H1 (cell line): ENCODE measurements around the gene RSU1. TPM values are rescaled to one million over a fixed set of nuclear protein-coding genes. Genes with fewer than 3 reads are reported as not detected.

Experiments used
- CTCF ChIA-PET: fragments of 300-600 bp; sonication (Branson Sonifier 250); formaldehyde crosslinking; loops from one replicate; lab custom pipeline; 2021; ENCODE audit not compliant: partially characterized antibody; lab: Charles Lee
- POLR2A ChIA-PET: fragments of 300-600 bp; sonication (Branson Sonifier 250); formaldehyde crosslinking; loops from one replicate; lab custom pipeline; 2021; ENCODE audit warnings: inconsistent platforms; ENCODE audit not compliant: partially characterized antibody; lab: Charles Lee
- DNase-seq, 2 experiments: peaks; one replicate each; pipeline versions ENCODE4 v3.0.0 to v3.0.0-alpha.2; 2010 to 2022; ENCODE audit warnings: low spot score in 2 of 2, low read depth in 1 of 2, mixed read lengths in 1 of 2
- FAIRE-seq: peaks from 2 replicates; lab custom pipeline; 2011; peaks lifted over from hg19 to GRCh38; lab: Jason Lieb, UNC
- H2AFZ ChIP-seq: 2 replicates; pipeline ENCODE4 v1.8.1; 2012; ENCODE audit warnings: low read length, inconsistent platforms
- H2AK5ac ChIP-seq: 2 replicates; pipeline ENCODE4 v1.6.1; 2013; ENCODE audit warnings: low read depth, low read length
- H2BK120ac ChIP-seq: replicated peaks from 2 replicates; pipeline ENCODE3; 2013; ENCODE audit warnings: low read depth, low read length, inconsistent platforms
- H2BK12ac ChIP-seq: 2 replicates; pipeline ENCODE4 v1.6.1; 2013; ENCODE audit warnings: low read depth, low read length
- H2BK15ac ChIP-seq: 2 replicates; pipeline ENCODE4 v1.6.1; 2013; ENCODE audit warnings: low read length
- H2BK20ac ChIP-seq: 2 replicates; pipeline ENCODE4 v1.6.1; 2013; ENCODE audit warnings: low read length
- H2BK5ac ChIP-seq: 2 replicates; pipeline ENCODE4 v1.6.1; 2013; ENCODE audit warnings: low read depth, low read length
- H3K14ac ChIP-seq: 2 replicates; pipeline ENCODE4 v1.6.1; 2013; ENCODE audit warnings: inconsistent platforms; ENCODE audit not compliant: insufficient read length
- H3K18ac ChIP-seq: 2 replicates; pipeline ENCODE4 v1.6.1; 2013; ENCODE audit warnings: low read length; ENCODE audit errors: extremely low read depth
- H3K23ac ChIP-seq: 2 replicates; pipeline ENCODE4 v1.6.1; 2013; ENCODE audit warnings: inconsistent platforms; ENCODE audit not compliant: insufficient read length
- H3K23me2 ChIP-seq: 2 replicates; pipeline ENCODE4 v1.6.1; 2013; ENCODE audit warnings: low read depth, low read length
- H3K27ac ChIP-seq: 2 replicates; pipeline ENCODE4 v1.6.1; 2011; ENCODE audit warnings: low read depth, low read length, inconsistent platforms
- H3K27me3 ChIP-seq, 4 experiments: replicated peaks in 1 of 4; 1 replicate in 1 of 4; 2 replicates in 3 of 4; pipeline versions ENCODE4 v1.6.1 to v1.8.1; 2011 to 2013; ENCODE audit warnings: low read length in 3 of 4, mild to moderate bottlenecking in 3 of 4, inconsistent platforms in 2 of 4, mixed read lengths in 2 of 4, moderate library complexity in 1 of 4; ENCODE audit not compliant: control insufficient read depth in 3 of 4, insufficient read depth in 3 of 4; ENCODE audit errors: extremely low read depth in 1 of 4
- H3K36me3 ChIP-seq, 4 experiments: 2 replicates each; pipeline versions ENCODE4 v1.6.1 to v1.8.1; 2011 to 2013; ENCODE audit warnings: mild to moderate bottlenecking in 4 of 4, low read length in 3 of 4, moderate library complexity in 2 of 4, control low read depth in 1 of 4, inconsistent platforms in 1 of 4; ENCODE audit not compliant: insufficient read depth in 4 of 4, control insufficient read depth in 2 of 4
- H3K4ac ChIP-seq: replicated peaks from 2 replicates; pipeline ENCODE3; 2013; ENCODE audit warnings: low read length, low read depth, mixed read lengths, inconsistent platforms; ENCODE audit not compliant: insufficient read length
- H3K4me1 ChIP-seq, 4 experiments: replicated peaks in 1 of 4; 1 replicate in 1 of 4; 2 replicates in 3 of 4; pipeline versions ENCODE4 v1.6.1 to v1.8.1; 2011 to 2013; ENCODE audit warnings: low read length in 3 of 4, inconsistent platforms in 2 of 4, mixed read lengths in 1 of 4; ENCODE audit not compliant: insufficient read depth in 4 of 4, control insufficient read depth in 3 of 4
- H3K4me2 ChIP-seq, 2 experiments: 2 replicates each; pipeline versions ENCODE4 v1.6.1 to v1.8.1; 2011 to 2013; ENCODE audit warnings: low read depth in 2 of 2, low read length in 2 of 2, control low read depth in 1 of 2, inconsistent platforms in 1 of 2, mild to moderate bottlenecking in 1 of 2; ENCODE audit not compliant: insufficient read depth in 1 of 2
- H3K4me3 ChIP-seq, 4 experiments: fragments of 200-600, 300-600 bp in 1 of 4; sonication (generic), shearing (Covaris generic), sonication (Bioruptor Twin) in 1 of 4; 2 replicates each; pipeline versions ENCODE4 v1.5.1 to v1.8.1; 2011 to 2016; ENCODE audit warnings: low read length in 4 of 4, low read depth in 3 of 4, control low read depth in 2 of 4, inconsistent platforms in 2 of 4, mild to moderate bottlenecking in 2 of 4, mixed read lengths in 1 of 4, moderate library complexity in 1 of 4; ENCODE audit not compliant: insufficient read depth in 2 of 4; ENCODE audit errors: extremely low read depth in 1 of 4
- H3K56ac ChIP-seq: replicated peaks from 2 replicates; pipeline ENCODE3; 2013; ENCODE audit warnings: low read depth, mild to moderate bottlenecking, mixed read lengths, low read length, inconsistent platforms; ENCODE audit not compliant: insufficient read length
- H3K79me1 ChIP-seq: 2 replicates; pipeline ENCODE4 v1.6.1; 2013; ENCODE audit warnings: low read depth, low read length, control low read depth
- H3K79me2 ChIP-seq, 2 experiments: 2 replicates each; pipeline versions ENCODE4 v1.6.1 to v1.8.1; 2012 to 2013; ENCODE audit warnings: low read length in 2 of 2, mild to moderate bottlenecking in 2 of 2, inconsistent platforms in 1 of 2; ENCODE audit not compliant: insufficient read depth in 2 of 2, control insufficient read depth in 1 of 2
- H3K9ac ChIP-seq, 4 experiments: replicated peaks in 1 of 4; 1 replicate in 1 of 4; 2 replicates in 3 of 4; pipeline versions ENCODE4 v1.6.1 to v1.8.1; 2011 to 2013; ENCODE audit warnings: low read depth in 3 of 4, low read length in 3 of 4, control low read depth in 2 of 4, mild to moderate bottlenecking in 2 of 4, moderate library complexity in 2 of 4, inconsistent platforms in 1 of 4; ENCODE audit errors: extremely low read depth in 1 of 4
- H3K9me3 ChIP-seq, 2 experiments: 2 replicates each; pipeline versions ENCODE4 v1.6.1 to v1.8.1; 2012 to 2013; ENCODE audit warnings: mild to moderate bottlenecking in 2 of 2, moderate library complexity in 2 of 2, control low read depth in 1 of 2, inconsistent platforms in 1 of 2, low read depth in 1 of 2, low read length in 1 of 2, mixed read lengths in 1 of 2; ENCODE audit not compliant: insufficient read depth in 2 of 2
- H4K20me1 ChIP-seq, 2 experiments: replicated peaks in 1 of 2; 2 replicates each; pipeline versions ENCODE3 to v1.8.1; 2011 to 2013; ENCODE audit warnings: inconsistent platforms in 2 of 2, low read length in 2 of 2, mild to moderate bottlenecking in 1 of 2; ENCODE audit not compliant: insufficient read depth in 2 of 2, control insufficient read depth in 1 of 2
- H4K5ac ChIP-seq: 2 replicates; pipeline ENCODE4 v1.6.1; 2013; ENCODE audit warnings: low read length, low read depth, mixed read lengths, inconsistent platforms; ENCODE audit not compliant: insufficient read length
- H4K8ac ChIP-seq: 2 replicates; pipeline ENCODE4 v1.8.0; 2013; ENCODE audit warnings: mild to moderate bottlenecking, moderate library complexity, low read length, inconsistent platforms; ENCODE audit not compliant: insufficient read depth; ENCODE audit errors: extremely low read depth
- H4K91ac ChIP-seq: replicated peaks from 2 replicates; pipeline ENCODE3; 2013; ENCODE audit warnings: low read length, mixed read lengths, inconsistent platforms; ENCODE audit not compliant: insufficient read length
- BCL11A ChIP-seq, 2 experiments: IDR thresholded peaks; one replicate each; pipeline ENCODE4 v1.6.1; 2011; ENCODE audit warnings: low read depth in 2 of 2, low read length in 2 of 2, mild to moderate bottlenecking in 2 of 2
- EZH2 ChIP-seq: fragments of 200-600 bp; sonication (generic); IDR thresholded peaks from 2 replicates; pipeline ENCODE4 v1.7.1; 2012; ENCODE audit warnings: low read depth, mild to moderate bottlenecking, moderate library complexity, low read length, inconsistent platforms; ENCODE audit not compliant: severe bottlenecking
- KDM1A ChIP-seq: fragments of 200-600, 300-600 bp; sonication (generic); IDR thresholded peaks from 2 replicates; pipeline ENCODE4 v1.7.1; 2016; ENCODE audit warnings: mild to moderate bottlenecking, low read length, borderline replicate concordance
- NRF1 ChIP-seq: IDR thresholded peaks from 2 replicates; pipeline ENCODE4 v1.6.1; 2011; ENCODE audit warnings: mild to moderate bottlenecking, low read depth, low read length, improper control_type of control experiment
- SUZ12 ChIP-seq: fragments of 200-600 bp; sonication (generic); IDR thresholded peaks from 2 replicates; pipeline ENCODE4 v1.6.1; 2012; ENCODE audit warnings: mild to moderate bottlenecking, inconsistent platforms, low read length, moderate library complexity, mixed read lengths
- TBP ChIP-seq: IDR thresholded peaks from 2 replicates; pipeline ENCODE4 v1.6.1; 2011; ENCODE audit warnings: low read depth, low read length, improper control_type of control experiment
- WGBS, 2 experiments: shearing (Covaris generic) in 1 of 2; methylation state at CpG; one replicate each; pipeline versions ENCODE4 v1.1.6 to v1.1.7; 2013 to 2015; ENCODE audit warnings: low lambda C conversion rate in 2 of 2, mixed read lengths in 2 of 2, inconsistent platforms in 1 of 2, low coverage in 1 of 2, missing lambda C conversion rate in 1 of 2; ENCODE audit not compliant: insufficient replicate concordance in 2 of 2, insufficient coverage in 1 of 2, insufficient read length in 1 of 2; ENCODE audit errors: extremely low coverage in 1 of 2, missing lambda C conversion rate in 1 of 2; 5-methylcytosine and 5-hydroxymethylcytosine counted together
- polyA plus RNA-seq, 7 experiments: library from polyadenylated mRNA; depleted of rRNA in 3 of 7; stranded (reverse) in 5 of 7; unstranded in 2 of 7; fragments of >200 nt in 5 of 7; fragments of 200-250 nt in 2 of 7; gene quantifications; 1 replicate in 5 of 7; 2 replicates in 1 of 7; 4 replicates in 1 of 7; pipeline versions ENCODE4 v1.2.1 to v1.2.3, GENCODE V29; 2011 to 2013; ENCODE audit warnings: missing spikeins in 2 of 7, mixed read lengths in 2 of 7
- total RNA-seq: library from RNA; stranded (reverse); fragmentation: NEBNext Ultra II Directional; extraction: Animal tissue kit (Norgen Biotek cat#: 25700); gene quantifications from 2 replicates; pipeline ENCODE4 v1.2.1, GENCODE V29; 2021
- TF ChIP-seq, protein P1 (sequence below), 3 experiments: IDR thresholded peaks; 1 replicate in 2 of 3; 2 replicates in 1 of 3; pipeline versions ENCODE4 v1.5.1 to v1.6.1; 2011; ENCODE audit warnings: low read length in 3 of 3, mild to moderate bottlenecking in 3 of 3, inconsistent platforms in 2 of 3, low read depth in 1 of 3, moderate library complexity in 1 of 3; ENCODE audit not compliant: insufficient read depth in 1 of 3; ENCODE audit errors: control extremely low read depth in 1 of 3

Gene RSU1
- total and polyA plus RNA-seq, 2 of the 8 experiments (the other 6 are each of a cell fraction or from before 2014, with no cell fraction given) = 50.0 to 68.2 TPM

- CTCF ChIA-PET = no interaction called here
- TF ChIP-seq KDM1A (no peak), TBP (no peak), SUZ12 (no peak), BCL11A (IDR thresholded peaks at IDR 0.05; ENCODE audit: low read depth in 2 of 2, low read length in 2 of 2) (no peak), EZH2 (no peak), NRF1 (no peak)
- TF ChIP-seq, protein P1, sequence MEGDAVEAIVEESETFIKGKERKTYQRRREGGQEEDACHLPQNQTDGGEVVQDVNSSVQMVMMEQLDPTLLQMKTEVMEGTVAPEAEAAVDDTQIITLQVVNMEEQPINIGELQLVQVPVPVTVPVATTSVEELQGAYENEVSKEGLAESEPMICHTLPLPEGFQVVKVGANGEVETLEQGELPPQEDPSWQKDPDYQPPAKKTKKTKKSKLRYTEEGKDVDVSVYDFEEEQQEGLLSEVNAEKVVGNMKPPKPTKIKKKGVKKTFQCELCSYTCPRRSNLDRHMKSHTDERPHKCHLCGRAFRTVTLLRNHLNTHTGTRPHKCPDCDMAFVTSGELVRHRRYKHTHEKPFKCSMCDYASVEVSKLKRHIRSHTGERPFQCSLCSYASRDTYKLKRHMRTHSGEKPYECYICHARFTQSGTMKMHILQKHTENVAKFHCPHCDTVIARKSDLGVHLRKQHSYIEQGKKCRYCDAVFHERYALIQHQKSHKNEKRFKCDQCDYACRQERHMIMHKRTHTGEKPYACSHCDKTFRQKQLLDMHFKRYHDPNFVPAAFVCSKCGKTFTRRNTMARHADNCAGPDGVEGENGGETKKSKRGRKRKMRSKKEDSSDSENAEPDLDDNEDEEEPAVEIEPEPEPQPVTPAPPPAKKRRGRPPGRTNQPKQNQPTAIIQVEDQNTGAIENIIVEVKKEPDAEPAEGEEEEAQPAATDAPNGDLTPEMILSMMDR (IDR thresholded peaks at IDR 0.05; ENCODE audit: control extremely low read depth in 1 of 3, insufficient read depth in 1 of 3, low read depth in 1 of 3, low read length in 3 of 3) = no peak
- TF ChIP-seq, all 59 proteins: peak for 0
- POLR2A ChIA-PET = interaction anchor here (1.5 kb wide), 1 partner anchor 9 kb away, joined by 3 read pairs; no protein-coding TSS in a partner anchor
- no peak overlapping the region for H4K8ac ChIP-seq
- H2BK120ac ChIP-seq = no peak overlapping the region
- peaks cover 0 to 3% (median 1%) of the 10 kb centered on the region in 4 experiments; a peak in 2 of 8 replicates for H3K36me3 ChIP-seq
- no peak for FAIRE-seq
- H2BK20ac ChIP-seq = no peak overlapping the region
- no peak overlapping the region for H3K27ac ChIP-seq
- H2BK15ac ChIP-seq = no peak overlapping the region
- peaks cover 0 to 5% of the 10 kb centered on the region in 2 experiments; a peak in 3 of 4 replicates for H3K9me3 ChIP-seq
- H4K91ac ChIP-seq = no peak overlapping the region
- no peak overlapping the region for H3K4ac ChIP-seq
- H2AFZ ChIP-seq = no peak overlapping the region
- no peak overlapping the region for H4K5ac ChIP-seq
- DNase-seq = no peak
- H3K4me2 ChIP-seq = no peak overlapping the region
- no peak overlapping the region for H3K18ac ChIP-seq
- no peaks in the 10 kb centered on the region for H4K20me1 ChIP-seq
- H2AK5ac ChIP-seq = no peak overlapping the region
- H3K4me1 ChIP-seq = no peaks in the 10 kb centered on the region; a peak in 1 of 7 replicates
- no peak overlapping the region for H2BK5ac ChIP-seq
- no peak overlapping the region for H3K56ac ChIP-seq
- H3K4me3 ChIP-seq = no peak overlapping the region
- WGBS, 2 experiments = 84% methylated on average over 4 of the region's 4 CpGs; no CpG with 5 or more reads in 1 of the 2 experiments
- H3K14ac ChIP-seq = no peak overlapping the region
- H3K23me2 ChIP-seq = no peaks in the 10 kb centered on the region
- no peak overlapping the region for H3K9ac ChIP-seq
- no peaks in the 10 kb centered on the region for H3K27me3 ChIP-seq
- H3K79me2 ChIP-seq = peaks cover 0 to 2% of the 10 kb centered on the region in 2 experiments; a peak in 1 of 4 replicates
- no peak overlapping the region for H3K23ac ChIP-seq
- no peak overlapping the region for H2BK12ac ChIP-seq
- no peaks in the 10 kb centered on the region; the same call in 1 of the 2 replicates for H3K79me1 ChIP-seq
These were observed 27.5 kb downstream of the RSU1 start for GRCh38 chr10:16789765-16790164.
